ENCODE data around the gene MYO19.

DNA sequence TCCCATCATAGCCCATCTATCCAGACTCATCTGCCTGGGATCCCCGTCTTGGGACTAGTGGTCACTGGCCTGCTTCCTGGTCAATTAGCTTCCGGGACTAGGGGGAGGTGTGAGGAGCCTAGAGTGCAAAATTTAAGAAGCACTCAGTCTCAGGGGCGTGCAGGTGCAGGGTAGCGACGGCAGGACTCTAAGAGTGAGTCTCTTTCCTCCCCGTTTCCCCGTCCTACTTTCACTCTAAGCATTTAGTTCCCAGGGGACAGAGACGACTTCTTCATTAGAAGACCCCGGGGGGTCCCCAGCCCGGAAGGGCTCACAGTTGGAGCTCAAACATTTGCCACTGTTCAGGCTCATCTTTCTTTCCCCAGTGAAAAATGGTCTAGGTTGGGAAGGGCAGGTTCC is 48.9 kb downstream of the MYO19 start:
- TF ChIP-seq, protein P1, sequence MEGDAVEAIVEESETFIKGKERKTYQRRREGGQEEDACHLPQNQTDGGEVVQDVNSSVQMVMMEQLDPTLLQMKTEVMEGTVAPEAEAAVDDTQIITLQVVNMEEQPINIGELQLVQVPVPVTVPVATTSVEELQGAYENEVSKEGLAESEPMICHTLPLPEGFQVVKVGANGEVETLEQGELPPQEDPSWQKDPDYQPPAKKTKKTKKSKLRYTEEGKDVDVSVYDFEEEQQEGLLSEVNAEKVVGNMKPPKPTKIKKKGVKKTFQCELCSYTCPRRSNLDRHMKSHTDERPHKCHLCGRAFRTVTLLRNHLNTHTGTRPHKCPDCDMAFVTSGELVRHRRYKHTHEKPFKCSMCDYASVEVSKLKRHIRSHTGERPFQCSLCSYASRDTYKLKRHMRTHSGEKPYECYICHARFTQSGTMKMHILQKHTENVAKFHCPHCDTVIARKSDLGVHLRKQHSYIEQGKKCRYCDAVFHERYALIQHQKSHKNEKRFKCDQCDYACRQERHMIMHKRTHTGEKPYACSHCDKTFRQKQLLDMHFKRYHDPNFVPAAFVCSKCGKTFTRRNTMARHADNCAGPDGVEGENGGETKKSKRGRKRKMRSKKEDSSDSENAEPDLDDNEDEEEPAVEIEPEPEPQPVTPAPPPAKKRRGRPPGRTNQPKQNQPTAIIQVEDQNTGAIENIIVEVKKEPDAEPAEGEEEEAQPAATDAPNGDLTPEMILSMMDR (IDR thresholded peaks at IDR 0.05): no peak
- TF ChIP-seq POLR2A (IDR thresholded peaks at IDR 0.05): no peak

Measured in Peyer's patch (tissue), 4 donors.